Measurements from ENCODE around the gene ZNF469.

ZNF469 gene

DNA sequence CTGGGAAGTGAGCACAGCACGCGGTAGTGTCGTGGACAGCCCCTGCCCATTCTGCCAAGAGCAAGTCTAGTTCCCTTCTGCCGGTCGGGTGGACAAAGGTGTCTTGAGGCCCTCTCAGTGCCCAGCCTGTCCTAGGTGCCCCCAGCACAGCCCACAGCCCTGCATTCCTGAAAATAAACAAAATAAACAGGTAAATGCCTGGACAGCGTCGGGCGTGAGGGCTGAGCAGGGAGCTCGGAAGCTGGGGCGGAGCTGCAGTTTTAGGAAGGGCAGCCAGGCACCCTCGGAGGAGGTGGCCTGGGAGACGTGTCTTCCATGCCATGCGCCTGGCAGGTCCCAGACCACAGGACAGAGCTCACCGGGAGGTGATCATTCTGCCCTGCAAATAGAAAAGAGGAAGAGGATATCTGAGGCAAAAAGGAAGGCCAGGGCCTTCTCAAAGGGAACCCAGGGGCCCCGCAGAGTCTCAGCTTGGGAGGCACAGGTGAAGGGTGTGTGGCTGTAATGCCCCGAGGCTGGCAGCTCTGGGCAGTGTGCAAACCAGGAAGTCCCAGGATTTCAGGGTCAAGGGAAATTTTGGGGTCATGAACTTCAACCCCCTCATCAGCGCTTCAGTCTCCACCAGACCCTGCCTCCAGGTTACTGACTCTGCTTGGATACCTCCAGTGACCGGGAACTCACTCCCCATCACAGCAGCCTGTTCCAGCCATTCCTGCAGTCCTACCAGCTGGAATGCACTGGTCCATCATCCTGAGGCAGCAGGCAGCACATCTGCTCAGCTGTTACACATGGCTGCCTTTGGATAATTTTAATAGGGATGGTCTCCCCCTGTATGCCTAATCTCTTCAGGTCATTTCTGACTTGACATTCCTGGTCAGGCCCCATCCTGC lies 1.7 kb downstream of the ZNF469 start:
- no peak for TF ChIP-seq POLR2A (IDR thresholded peaks at IDR 0.05; ENCODE audit: low read depth, low read length)
- no peak for FAIRE-seq

DNA sequence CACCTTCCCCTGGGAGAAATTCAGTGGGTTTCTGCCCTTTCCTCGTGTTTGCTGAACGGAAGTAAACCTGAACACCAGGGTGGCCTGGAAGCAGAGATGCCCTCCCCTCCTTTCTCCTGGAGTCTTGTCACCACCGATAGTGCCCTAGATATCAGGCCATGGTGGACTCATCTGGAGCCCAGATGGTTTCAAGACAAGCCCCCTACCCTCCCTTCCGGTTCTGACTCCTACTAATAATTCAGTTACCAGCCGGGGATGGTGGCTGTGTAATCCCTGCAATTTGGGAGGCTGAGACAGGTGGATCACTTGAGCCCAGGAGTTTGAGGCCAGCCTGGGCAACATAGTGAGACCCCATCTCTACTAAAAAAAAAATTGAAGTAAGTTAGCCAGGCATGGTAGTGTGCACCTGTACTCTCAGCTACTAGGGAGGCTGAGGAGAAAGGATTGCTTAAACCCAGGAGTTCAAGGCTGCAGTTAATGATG lies 2.4 kb downstream of the ZNF469 start:
- no peak for DNase-seq (ENCODE audit: insufficient read length, low spot score)
- FAIRE-seq, result no peak
- TF ChIP-seq POLR2A (IDR thresholded peaks at IDR 0.05; ENCODE audit: low read depth, low read length), result no peak

More for the DNA sequence above, 1.7 kb downstream of the ZNF469 start:
- DNase-seq (ENCODE audit: insufficient read length, low spot score), result no peak

DNA sequence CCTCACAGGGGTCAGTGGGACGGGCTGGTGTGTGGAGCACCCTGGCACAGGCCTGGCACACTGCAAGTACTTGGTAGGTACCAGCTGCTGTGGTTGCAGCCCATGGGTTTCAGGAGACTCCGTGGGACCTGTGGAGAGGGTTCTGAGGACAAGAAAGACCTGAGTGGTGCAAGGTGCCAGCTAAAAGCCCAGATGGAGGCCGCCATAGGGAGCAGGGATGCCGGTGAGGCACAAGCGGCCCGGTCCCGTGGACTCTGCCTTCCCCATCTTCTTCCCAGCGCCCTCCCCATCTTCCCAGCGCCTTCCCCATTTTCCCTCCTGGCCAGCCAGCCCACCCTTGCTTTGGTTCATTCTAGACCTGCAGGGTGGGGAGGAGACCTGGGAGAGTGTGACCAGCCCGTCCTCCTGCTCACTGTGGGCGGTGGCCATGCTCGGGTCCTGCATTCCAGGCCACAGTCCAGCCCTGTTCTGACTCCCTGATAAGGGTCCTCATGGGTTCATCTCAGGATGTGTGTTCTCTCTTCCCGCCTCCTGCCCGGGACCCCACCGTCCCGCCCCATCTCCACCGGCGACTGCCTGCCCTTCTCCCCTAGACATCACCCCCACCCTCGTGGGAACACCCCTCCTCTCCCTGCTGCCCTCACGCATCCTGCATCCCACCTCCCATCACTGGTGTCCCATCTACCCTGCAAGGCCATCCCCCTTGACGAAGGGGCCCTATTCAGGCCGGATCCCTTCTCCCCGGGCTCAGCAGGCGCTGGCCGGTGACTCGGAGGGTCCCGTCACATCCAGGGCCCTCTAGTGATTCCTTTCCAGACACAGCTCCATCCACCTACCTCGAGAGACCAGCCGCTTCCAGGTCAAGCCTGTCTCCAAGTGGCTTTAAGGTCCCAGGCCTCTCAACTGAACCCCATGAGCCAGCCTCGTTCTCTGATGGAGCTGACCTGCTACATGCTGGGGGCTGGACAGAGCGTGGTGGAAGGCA lies 3.4 kb downstream of the ZNF469 start:
- DNase-seq (ENCODE audit: insufficient read length, low spot score), result no peak
- FAIRE-seq, result no peak
- no peak for TF ChIP-seq POLR2A (IDR thresholded peaks at IDR 0.05; ENCODE audit: low read depth, low read length)

GRCh38 chr16:88387180-88387765 lies 4.5 kb downstream of the ZNF469 start:
- TF ChIP-seq POLR2A (IDR thresholded peaks at IDR 0.05; ENCODE audit: low read depth, low read length), result no peak
- DNase-seq (ENCODE audit: insufficient read length, low spot score) (no peak), FAIRE-seq (no peak)

DNA sequence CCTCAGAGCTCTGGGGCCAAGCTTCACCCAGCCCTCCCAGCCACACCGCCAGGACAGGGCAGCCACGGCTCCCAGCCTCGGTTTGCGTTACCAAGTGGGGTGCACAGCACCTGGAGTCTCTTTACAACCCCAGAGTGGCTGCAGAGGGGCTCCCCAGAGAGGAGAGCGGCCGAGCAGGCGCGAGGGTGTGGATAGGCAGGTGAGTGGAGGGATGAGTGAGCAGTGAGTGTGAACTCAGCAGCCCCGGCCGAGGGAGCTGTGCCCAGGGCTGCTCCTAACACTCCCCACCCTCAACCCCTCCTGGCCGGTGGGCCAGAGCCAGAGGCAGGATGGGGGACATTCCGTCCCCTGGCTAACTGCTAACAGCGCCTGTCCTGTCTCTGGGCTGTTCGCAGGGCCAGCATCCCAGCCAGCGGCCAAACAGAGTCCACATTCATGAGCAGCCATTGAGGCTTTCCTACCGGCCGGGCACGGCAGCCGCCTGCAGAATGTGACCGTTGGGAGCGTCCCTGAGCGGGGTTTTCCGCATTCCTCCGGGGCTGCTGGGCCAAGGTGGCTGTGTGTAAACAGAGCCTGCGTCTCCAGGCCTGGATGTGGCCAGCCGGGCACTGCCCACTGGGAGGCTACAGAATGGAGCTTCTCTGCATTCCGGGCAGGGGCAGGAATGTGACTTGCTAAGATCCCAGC lies 5.3 kb downstream of the ZNF469 start:
- no peak for TF ChIP-seq POLR2A (IDR thresholded peaks at IDR 0.05; ENCODE audit: low read depth, low read length)
- no peak for FAIRE-seq
- no peak for DNase-seq (ENCODE audit: insufficient read length, low spot score)

- no peak for TF ChIP-seq POLR2A (IDR thresholded peaks at IDR 0.05; ENCODE audit: low read depth, low read length)
- FAIRE-seq (no peak), DNase-seq (ENCODE audit: insufficient read length, low spot score) (no peak)
Observed at GRCh38 chr16:88389191-88389590, 6.4 kb downstream of the ZNF469 start.

DNA sequence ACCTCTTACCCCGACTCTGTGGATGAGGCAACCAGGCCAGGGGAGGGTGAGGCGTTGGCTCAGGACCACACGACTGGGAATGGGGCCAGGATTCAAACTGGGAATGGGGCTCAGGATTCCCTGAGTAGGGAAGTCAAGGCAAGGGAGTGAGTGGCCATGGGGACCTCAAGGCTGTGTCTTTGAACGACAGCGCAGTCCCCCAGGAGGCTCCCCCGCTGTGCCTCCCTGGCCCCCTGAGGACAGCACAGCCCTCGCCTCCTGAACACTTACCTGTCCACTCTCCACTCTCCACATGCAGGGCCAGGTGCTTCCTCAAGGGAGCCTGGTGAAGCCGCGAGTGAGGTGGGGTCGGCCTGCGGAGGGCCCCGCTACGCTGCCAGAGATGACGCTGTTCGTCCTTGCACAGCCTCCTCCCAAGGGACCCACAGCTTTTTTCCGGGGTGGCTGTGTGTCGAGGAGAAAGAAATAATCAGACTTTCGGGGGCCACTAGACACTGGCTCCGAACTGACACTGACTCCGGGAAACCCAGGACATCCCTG lies 6.9 kb downstream of the ZNF469 start:
- FAIRE-seq, result no peak
- TF ChIP-seq POLR2A (IDR thresholded peaks at IDR 0.05; ENCODE audit: low read depth, low read length), result no peak
- no peak for DNase-seq (ENCODE audit: insufficient read length, low spot score)

DNA sequence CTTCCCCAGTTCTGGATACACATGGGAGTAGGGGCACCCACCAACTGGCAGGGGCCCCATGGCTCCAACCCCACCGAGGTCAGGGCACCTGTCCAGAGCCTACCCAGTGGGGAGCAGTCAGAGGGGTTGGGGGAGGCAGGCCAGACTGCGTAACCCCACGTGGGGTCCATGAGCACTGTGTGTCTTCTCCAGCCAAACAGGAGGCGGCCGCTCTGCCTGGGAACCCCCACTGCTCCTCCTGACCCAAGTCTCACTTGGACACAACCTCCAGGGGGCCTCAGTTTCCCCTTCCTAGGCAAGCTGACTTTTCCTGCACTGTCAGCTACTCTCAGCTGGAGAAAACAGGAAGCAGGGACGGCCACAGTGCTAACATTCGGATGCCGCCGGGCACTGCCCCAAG lies 7.5 kb downstream of the ZNF469 start:
- TF ChIP-seq POLR2A (IDR thresholded peaks at IDR 0.05; ENCODE audit: low read depth, low read length), result no peak
- no peak for DNase-seq (ENCODE audit: insufficient read length, low spot score)
- no peak for FAIRE-seq

- no peak for TF ChIP-seq POLR2A (IDR thresholded peaks at IDR 0.05; ENCODE audit: low read depth, low read length)
- no peak for FAIRE-seq
Observed at GRCh38 chr16:88390735-88391134, 8.0 kb downstream of the ZNF469 start.

GRCh38 chr16:88391144-88391850 lies 8.5 kb downstream of the ZNF469 start:
- no peak for TF ChIP-seq POLR2A (IDR thresholded peaks at IDR 0.05; ENCODE audit: low read depth, low read length)
- FAIRE-seq, result no peak

More at GRCh38 chr16:88390735-88391134, 8.0 kb downstream of the ZNF469 start:
- DNase-seq (ENCODE audit: insufficient read length, low spot score), result no peak

DNA sequence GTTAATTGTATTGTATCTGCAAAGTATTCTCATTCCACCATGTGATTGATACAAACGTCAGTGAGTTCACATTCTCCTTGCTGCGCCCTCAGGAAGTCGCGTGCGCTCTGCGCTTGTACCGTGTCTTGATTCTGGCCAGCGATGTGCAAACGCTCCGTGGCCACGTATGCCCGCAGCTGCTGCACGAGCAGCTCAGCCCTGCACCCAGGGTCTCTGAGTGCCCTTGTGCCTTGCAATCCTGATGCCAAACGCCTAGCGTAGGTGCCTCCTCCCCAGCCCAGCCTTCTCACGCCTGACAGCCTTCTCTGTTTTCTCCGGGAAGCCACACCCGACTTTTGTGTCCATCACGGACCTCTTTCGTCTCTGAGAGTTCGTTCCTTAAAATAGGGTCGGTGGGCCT lies 9.4 kb downstream of the ZNF469 start:
- FAIRE-seq, result no peak

More at GRCh38 chr16:88391144-88391850, 8.5 kb downstream of the ZNF469 start:
- no peak for DNase-seq (ENCODE audit: insufficient read length, low spot score)

GRCh38 chr16:88392616-88393015 lies 9.9 kb downstream of the ZNF469 start:
- TF ChIP-seq POLR2A (IDR thresholded peaks at IDR 0.05; ENCODE audit: low read depth, low read length), result no peak
- no peak for DNase-seq (ENCODE audit: insufficient read length, low spot score)
- no peak for FAIRE-seq

More for the DNA sequence above, 9.4 kb downstream of the ZNF469 start:
- no peak for TF ChIP-seq POLR2A (IDR thresholded peaks at IDR 0.05; ENCODE audit: low read depth, low read length)
- no peak for DNase-seq (ENCODE audit: insufficient read length, low spot score)
